ENCODE measurements around the gene ADM2.
A peak's percentile ranks its signal among the peaks of the same experiment; 100 is the strongest.

Gene ADM2

DNA sequence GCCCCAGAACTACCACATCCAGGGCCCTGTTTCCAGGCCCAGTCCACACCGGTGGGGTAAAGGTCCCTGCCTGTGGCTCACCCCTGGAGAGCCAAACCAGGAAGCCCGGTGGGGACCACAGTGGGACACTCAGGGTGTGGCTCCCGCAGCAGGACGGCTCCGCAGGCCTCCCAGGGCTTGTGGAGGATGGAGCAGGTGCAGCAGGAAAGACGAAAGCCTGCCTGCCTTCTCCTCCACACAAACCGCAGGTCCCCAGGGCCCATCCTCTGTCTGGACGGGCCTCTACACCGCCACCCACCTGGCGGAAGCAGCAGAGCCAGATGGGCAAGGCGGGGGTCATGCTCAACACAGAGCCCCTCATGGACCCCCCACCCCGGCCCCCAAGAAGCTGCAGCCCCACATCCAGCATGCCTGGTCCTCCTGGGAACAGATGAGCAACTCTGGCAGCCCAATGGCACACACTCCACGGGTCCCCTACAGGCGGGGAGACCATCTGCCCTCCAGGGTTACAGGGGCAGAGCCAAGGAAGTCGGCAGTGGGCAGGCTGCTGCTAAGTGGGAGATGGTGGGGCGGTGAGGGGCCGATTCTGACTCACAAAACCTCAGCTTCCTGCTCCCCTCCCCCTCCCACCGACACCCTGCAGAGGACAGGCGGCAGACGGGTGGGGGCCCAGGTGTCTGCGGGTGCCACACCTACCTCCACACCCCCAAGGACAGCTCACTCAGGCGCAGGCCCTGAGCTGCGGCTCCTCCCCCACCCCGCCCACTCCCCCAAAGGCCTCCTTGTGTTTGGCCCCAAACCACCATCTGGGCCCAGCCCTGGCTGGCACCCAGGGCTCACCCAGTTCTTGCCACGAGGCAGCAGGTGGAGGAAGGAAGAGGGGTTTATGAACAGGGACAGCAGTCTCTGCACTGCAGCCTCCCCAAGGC, 11.7 kb upstream of the ADM2 start:
- DNase-seq, result peak; percentile 88

DNA sequence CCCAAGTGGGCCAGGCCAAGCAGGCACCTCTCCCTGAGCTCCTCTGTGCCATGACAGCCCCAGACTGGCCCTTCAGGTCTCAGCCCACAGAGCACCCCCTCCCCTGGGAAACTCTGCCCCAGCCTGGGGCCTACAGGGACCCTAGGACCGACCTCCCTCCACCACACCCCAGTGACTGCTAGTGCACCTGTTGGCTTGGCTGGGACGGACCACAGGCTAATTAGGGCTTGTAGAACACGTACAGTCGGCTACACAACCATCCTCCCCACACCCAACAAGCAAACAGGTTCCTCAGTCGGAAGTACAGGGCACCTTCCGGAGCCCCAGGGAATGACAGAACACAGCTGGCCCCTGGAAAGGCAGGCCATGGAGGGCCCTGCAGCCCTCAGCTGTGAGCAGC, 10.9 kb upstream of the ADM2 start:
- DNase-seq, result no peak

DNA sequence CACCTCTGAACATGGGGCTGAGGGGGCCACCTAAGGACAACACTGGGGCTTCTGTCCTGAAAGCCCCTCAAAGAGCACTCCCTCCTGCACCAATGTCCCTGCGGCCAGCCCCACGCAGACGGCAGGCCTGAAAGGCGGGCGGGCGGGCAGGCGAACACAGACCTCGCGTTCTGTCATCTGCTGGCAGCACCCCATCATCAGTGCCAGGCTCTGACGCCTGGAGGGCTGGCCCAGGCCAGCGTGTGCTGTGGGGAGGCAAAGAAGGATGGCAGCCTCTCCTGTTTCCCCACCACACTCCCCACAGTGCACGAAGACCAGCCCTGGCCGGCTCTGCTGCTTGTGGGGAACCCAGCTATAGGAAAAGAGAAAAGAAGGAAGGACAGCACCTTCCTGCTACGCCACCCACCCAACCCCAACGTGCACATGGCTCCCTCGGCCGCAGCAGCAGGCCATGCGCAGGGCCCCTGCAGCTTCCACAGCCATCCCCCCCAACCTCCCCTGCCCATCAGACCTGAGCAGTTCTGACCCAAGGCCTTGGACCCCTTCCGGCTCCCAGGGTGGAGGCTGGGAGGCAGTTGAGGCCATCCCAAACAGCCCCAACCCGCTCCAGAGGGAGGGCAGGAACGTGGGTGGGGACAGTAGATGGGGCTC, 10.0 kb upstream of the ADM2 start:
- no peak for DNase-seq

DNA sequence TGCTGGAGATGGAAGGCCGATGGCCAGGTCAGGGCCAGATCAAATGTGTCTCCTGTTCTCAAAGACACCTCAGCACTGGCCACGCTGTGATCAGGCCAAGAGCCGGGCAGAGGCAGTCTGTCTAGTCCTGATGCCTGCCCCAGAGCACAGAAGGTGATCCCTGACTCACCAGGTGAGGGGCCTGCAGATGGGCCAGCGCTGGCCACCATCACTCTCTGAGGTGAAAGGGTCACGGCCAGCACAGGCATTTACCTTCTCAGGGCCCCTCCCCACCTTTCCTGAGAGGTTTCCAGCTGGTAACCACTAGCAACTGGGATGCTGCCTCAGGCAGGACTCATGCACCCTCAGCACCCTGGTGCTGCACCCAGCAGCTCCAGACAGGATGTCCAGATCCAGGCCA, 9.4 kb upstream of the ADM2 start:
- no peak for DNase-seq

DNA sequence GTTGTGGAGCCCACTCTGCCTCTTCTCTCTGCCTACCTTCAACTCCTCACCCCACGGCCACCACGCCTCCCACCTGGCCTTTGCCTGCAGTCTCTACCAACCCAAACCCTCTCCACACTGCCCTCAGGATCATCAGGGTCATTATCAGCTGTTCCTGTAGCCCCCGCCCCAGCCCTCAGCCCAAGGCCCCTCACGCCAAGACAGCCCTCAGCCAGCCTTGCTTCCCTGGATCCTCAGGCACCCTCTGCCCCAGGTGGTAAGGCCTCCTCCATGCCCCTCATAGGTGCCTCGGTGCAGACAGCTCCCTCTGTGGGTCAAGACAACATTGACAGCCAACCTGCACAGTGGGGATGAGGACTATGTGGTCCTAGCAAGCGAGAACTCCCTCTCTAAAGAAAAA, 8.3 kb upstream of the ADM2 start:
- peak; percentile 45 for DNase-seq

DNA sequence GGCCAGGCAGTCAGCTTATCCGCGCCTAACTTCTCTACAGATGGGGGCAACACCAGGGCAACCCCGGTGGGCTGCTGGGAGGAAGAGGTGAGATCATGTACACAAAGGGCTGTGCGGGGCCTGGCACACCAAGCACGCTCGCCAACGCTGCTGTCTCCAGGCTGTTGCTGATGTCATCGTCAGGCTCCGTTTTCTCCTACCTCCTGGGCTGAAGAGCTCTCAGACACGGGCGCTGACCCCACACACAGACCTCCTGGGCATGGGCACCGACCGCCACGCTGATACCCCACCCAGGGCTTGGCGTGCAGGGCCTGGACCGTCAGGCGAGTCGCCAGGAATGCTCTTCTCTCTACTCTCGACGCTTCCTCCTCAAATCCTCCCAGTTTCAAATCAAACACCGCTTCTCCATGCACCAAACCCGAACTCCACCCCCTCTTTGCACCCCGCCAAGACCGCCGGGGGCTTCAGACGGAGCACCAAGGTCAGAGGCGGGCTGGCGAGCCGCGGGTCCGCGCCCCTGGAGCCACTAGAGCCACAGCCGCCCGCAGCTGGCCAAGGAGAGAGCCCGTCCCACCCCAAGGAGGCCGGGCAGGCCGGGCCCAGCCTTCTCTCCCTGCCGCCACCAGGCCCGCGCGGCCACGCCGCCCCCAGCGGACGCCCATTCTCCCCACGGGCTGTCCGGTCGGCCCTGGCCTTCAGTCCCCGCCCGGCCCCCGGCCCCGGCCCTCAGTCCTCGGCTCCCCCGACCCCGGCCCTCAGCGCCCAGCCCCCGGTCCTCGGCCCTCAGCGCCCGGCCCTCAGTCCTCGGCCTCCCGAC, 7.3 kb upstream of the ADM2 start:
- peak; percentile 50 for DNase-seq

DNA sequence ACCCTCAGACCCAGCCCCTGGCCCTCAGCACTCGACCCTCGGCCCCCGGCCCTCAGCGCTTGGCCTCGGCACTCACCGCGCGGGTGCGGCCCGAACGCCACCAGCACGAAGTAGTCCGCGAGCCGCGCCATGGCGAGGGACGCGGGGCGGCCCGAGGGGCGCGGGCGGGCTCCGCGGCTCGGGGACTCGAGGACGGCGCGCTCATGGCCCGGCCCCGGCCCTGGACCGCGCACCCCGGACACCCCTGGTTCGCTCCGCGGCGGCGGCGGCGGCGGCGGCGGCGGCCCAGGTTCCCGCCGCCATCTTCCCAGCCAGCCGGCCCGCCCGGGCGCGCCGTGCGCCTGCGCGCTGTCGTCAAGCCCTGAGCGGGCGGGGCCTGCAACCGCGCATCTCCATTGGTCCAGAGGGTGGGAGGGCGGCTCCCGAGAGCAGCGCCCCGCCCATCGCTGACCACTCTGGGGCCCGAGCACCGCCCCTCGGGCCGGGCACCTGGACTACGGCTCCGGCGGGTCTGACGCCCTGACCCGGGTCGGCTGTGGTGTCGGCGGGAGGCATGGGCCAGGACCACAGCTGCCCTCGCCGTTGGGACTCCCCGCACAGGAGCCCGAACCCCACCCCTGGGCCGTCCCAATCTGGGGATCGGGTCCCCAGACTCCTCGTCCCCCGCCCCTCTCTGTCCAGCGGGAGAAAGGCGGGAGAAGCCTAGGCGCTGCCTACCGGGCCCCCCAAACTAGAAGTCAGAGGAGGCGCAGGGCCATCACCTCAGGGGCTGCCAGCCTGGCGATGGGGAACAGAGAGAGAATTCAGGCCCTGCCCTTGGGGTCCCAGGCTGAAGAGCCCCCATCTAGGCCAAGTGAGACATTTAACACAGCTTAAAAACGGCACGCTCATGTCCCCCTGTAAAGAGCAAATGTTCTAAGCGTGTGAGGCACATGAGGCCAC, 6.4 kb upstream of the ADM2 start, which contains the start of gene SBF1:
Gene SBF1, minus strand, starts transcription at position 326 of the 942 bp plus-strand sequence. Its CDS starts 195 bp downstream, at position 131.
- DNase-seq, result peak; percentile 91

DNA sequence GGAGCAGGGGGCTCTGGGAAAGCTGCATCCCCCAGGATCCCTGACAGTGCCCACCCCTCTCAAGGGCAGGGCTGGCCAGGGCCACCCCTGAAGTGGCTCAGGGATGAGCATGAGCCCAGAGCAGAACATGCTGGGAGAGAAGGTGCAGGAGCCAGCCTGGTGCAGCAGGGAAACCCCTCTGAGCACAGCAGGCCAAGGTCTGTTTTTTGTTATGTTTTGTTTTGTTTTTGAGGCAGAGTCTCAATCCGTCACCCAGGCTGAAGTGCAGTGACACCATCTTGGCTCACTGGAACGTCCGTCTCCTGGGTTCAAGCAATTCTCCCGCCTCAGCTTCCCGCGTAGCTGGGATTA, 5.7 kb upstream of the ADM2 start:
- DNase-seq, result no peak

DNA sequence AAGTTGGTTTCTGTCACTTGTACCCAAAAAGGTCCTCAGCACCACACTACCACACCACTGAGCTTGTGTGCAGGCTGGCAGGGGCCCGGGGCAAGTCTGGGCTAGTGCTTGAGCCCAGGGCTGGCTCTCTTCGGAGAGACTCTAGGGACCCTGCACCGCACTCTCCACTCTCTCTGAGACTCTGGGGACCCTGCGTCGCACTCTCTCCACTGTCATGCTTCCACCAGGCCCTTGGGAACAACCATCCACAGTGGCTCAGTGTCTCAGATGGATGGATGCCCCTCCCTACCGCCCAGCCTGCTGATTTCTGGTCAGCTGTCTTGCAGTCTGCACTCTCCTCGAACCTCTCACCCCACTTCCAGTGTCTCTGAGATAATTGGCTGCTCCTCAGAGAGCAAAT, 4.5 kb upstream of the ADM2 start:
- DNase-seq, result no peak

DNA sequence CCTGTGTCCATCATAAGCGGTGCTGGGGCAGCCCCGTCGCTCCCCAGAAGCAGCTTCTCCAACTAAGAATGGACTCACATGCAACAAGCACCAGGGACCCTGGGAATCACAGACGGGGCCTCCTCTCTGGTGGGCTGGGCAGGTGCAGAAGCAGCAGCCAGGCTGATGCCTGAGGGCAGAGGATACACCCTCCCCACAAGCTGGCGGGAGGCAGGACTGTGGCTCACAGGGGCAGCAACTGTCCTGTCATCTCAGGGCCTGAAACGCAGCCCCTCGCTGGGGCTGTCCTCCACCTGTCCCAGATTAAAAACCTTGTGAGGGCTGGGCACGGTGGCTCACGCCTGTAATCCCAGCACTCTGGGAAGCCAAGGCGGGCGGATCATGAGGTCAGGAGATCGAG, 3.4 kb upstream of the ADM2 start:
- no peak for DNase-seq

DNA sequence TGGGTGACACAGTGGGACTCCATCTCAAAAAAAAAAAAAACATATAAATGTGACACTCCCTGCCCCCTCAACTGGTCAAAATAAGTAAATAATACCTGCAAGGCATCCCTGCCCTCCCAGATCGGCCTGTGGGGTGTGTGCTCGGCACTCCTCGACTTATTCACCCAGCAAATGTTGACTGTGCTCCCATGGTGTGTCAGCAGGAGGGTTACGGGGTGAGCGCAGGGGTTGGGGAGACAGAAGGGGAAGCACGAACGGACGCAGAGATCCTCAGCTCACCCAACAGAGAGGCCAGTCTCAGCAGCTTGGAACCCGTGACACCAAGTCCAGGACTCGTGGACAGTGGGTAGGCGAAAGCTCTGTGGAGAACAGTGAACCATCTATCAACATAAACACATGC, 1.6 kb upstream of the ADM2 start:
- DNase-seq, result no peak

DNA sequence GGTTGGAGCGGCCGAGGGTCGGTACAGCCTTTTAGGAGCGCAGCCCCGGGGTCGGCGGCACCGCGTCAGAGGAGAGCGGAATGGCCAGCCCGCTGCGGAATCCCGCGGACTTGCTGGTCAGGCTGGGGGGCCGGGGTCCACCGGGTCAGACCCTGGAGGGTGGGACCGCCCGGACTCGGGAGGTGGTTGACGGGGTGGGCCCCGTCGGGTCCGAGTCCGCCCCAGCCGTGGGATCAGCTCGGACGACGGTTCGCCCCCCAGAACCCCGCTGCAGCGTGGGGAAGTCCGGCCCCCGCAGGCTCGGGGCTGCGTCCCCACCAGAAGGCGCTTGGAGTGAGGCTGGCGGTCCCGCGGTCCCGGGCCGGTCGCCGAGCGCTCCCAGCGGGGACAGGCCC, 301 bp upstream of the ADM2 start:
- no peak for DNase-seq

DNA sequence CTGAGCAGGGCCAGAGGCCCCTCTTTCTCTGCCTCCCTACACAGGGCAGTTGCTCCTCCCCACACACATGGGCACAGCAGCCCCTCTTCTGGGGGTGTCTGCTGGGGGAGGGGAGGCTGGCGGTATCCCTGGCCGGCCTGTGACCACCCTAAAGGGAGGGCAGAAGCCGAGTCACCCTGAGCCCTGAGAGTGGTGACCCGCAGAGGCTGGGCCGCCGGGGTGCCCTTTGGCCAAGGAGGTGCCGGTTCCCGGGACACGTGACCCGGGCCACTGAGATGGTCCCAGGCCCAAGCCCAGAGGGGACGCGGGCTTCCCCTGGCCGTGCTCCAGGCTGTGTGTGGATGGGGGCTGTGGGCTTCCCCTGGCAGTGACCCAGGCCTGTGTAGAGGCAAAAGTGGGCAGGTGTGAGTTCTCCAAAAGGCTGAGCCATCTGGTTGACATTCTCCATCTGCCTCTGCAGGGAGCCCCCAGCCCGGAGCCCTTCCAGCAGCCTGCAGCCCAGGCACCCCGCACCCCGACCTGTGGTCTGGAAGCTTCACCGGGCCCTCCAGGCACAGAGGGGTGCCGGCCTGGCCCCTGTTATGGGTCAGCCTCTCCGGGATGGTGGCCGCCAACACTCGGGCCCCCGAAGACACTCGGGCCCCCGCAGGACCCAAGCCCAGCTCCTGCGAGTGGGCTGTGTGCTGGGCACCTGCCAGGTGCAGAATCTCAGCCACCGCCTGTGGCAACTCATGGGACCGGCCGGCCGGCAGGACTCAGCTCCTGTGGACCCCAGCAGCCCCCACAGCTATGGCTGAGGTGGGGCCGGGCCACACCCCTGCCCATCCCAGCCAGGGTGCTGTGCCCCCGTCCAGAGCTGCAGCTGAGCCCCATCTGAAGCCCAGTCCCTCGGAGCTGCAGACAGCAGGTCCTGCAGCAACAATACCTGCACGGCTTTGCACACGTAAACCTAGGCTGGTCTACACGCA, 1.0 kb downstream of the ADM2 start:
- DNase-seq, result no peak

DNA sequence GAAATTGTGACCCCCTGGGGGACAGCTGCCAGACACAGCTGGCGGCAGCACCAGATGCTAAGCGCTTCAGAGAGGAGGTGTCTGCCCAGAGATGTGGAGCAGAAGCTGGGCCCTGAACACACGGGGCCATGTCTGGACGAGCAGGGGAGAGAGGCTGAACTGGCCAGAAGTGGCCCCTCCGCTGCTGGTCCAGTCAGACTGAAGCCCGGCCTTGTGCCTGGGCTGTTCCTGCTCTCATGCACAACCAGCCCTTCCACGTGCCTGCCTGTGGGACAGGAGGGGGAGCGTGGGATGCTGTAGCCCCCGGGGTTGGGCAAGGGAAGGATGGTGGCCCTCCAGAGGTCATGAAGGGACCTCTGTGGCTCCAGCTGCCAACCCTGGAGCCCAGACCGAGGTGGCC, 1.8 kb downstream of the ADM2 start:
- DNase-seq, result no peak

DNA sequence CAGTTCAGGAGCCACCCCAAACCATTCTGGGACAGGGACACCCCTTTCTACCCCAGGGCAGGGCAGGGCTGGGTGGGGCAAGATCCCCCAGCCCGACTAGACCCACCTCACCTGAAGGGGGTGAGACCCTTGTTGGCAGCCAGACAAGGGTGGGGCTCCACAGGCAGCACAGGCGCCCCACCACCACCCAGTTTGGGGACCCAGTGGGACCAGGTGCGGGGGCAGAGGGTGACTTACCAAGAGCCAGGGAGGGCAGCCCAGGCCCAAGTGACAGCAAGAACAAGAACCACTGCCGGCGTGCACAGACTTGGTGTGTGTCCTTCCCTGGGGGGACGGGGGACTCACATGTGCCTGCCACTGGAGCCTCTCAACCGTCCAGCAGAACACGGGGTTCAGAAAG, 2.2 kb downstream of the ADM2 start:
- DNase-seq, result no peak

DNA sequence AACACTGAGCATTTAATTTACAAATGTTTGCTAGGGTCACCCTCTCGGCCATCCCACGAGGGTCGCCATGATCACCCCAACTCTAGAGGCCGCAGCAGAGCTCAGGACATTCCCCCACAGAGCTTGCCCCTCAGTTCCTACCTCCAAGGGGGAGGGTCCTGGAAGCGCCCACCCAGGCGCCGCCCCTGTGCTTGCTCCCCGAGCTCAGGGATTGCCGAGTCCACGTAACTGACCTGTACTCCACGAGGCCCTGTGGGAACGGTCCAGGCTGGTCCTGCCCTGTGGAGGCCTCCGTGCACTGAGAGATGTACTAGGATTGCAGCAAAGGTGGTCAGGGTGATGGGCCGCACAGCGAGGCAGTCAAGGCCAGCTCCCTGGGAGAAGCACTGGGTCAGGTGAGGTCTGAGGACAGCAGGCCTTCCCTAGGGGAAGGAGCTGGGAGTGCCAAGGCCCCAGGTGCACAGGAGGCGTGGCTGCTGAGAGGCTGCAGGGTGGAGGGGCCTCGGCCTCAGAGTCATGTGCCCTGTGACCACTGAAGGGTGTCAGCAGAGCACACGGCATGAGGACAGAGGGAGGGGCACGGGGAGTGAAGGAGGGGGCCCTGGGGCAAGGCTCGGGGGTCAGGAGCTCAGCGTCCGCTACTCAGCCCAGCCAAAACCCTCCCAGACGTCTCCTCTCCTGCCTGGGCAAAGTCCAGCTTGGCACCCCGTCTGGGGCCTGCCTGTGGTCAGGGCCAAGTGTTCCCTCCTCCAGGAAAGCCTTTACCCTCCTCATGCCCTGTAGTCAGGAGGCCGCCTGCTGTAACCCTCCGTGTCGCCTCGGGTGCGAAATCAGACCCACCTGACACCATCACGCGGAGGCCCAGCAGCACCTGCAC, 2.9 kb downstream of the ADM2 start:
- no peak for DNase-seq

DNA sequence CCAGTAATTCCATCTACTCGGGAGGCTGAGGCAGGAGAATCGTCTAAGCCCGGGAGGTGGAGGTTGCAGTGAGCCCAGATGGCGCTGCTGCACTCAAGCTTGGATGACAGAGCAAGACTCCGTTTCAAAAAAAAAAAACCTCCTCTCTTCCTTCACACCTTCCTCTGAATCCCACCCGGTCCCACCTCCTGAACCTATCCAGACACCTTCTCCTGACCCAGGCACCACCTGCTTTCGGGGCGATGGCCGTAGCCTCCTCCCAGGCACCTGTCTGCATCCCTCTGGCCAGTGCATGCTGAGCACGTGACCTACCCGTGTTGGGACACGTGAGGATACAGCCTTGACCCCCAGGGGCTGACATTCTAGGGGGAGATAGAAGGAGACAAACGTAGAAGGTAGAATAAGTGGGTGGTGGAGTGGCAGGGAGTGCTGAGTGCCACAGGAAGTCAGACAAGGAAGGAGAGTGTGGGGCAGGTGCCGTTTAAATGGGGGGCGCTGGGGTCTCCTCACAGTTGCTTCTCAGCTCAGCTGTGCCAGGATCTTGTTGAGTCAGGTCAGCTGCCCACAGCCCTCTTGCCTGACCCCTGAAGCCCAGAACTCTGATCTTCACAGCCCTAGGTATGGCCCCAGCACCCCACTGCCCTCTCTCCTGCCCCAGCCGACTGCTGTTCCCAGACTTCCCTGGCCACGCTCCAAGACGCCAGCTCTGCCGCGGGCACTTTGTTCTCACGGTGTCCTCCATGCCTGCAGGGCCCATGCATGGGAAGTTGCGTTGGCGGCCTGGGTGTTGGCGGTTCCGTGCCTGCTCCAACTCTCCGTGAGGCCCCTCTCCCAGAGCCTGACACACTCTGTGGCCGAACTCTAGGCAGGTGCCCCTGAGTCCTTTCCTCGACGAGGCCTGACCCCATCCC, 4.1 kb downstream of the ADM2 start:
- no peak for DNase-seq

DNA sequence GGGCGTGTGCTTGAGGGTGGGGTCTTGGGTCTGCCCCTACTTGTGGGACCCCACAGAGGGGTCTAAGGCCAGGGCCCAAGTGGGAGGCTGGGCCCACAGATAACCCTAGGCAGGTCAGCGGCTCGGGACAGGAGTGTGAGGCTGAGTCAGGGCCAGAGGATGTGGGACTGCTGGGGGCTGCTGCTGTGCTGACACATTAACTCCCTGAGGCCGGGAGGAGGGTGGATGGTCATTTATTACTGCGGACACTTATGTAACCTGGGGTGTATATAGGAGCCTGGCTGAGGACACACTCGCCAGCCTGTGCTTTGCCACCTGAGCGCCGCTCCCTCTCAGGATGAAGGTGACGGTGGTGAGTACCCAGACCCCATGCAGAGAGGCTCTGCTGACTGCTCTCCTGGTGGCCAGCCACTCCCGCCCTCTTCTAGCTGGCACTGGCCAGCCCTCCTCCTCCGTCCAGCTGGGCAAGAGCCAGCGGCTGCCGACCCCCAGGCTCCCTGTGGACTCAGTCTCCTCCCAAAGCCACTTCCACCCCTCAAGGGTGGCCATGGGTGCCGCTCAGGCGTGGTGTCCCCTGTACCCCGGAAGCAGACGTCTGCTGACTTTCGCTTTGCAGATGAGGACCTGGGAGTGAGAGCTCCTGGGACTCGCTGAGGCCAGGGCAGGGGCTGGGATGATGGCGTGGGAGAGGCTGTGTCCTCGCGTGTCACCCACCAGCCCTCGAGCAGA, 5.4 kb downstream of the ADM2 start, which contains the start of gene MIOX:
Gene MIOX, plus strand, starts transcription at position 299 of the 729 bp plus-strand sequence. Its CDS starts 39 bp downstream, at position 338.
- DNase-seq, result no peak
